Measurements from ENCODE around the gene NSUN2.

Gene NSUN2

GRCh38 chr5:6642655-6643054, 9.8 kb upstream of the NSUN2 start:
- DNase-seq, result no peak

- no peak for DNase-seq
Measured at GRCh38 chr5:6638236-6638635, 5.4 kb upstream of the NSUN2 start.

GRCh38 chr5:6637590-6637989, 4.7 kb upstream of the NSUN2 start:
- no peak for DNase-seq

- DNase-seq, result no peak
Measured at GRCh38 chr5:6637022-6637421, 4.2 kb upstream of the NSUN2 start.

- DNase-seq, result peak; percentile 72
Measured at GRCh38 chr5:6636293-6636692, 3.4 kb upstream of the NSUN2 start.

- DNase-seq, result no peak
Measured at GRCh38 chr5:6634788-6635430, 2.1 kb upstream of the NSUN2 start.

GRCh38 chr5:6634306-6634705, 1.5 kb upstream of the NSUN2 start:
- peak; percentile 36 for DNase-seq

GRCh38 chr5:6633469-6634245, 813 bp upstream of the NSUN2 start:
- peak; percentile 63 for DNase-seq

GRCh38 chr5:6632324-6632887, 438 bp downstream of the NSUN2 start:
- DNase-seq, result peak; percentile 70

GRCh38 chr5:6631441-6631840, 1.4 kb downstream of the NSUN2 start:
- no peak for DNase-seq

GRCh38 chr5:6626508-6626907, 6.3 kb downstream of the NSUN2 start:
- DNase-seq, result no peak

- DNase-seq, result no peak
Measured at GRCh38 chr5:6623941-6624340, 8.9 kb downstream of the NSUN2 start.

GRCh38 chr5:6623228-6623627, 9.6 kb downstream of the NSUN2 start:
- DNase-seq, result no peak

GRCh38 chr5:6616632-6617031, 16.2 kb downstream of the NSUN2 start:
- no peak for DNase-seq

GRCh38 chr5:6615034-6615815, 17.6 kb downstream of the NSUN2 start:
- DNase-seq, result no peak

- no peak for DNase-seq
Measured at GRCh38 chr5:6611334-6612256, 21.2 kb downstream of the NSUN2 start.

- no peak for DNase-seq
Measured at GRCh38 chr5:6608016-6608415, 24.8 kb downstream of the NSUN2 start.

- DNase-seq, result no peak
Measured at GRCh38 chr5:6607559-6607936, 25.3 kb downstream of the NSUN2 start.

- DNase-seq, result no peak
Measured at GRCh38 chr5:6606884-6607558, 25.8 kb downstream of the NSUN2 start.

- DNase-seq, result no peak
Measured at GRCh38 chr5:6604946-6605345, 27.9 kb downstream of the NSUN2 start.

- DNase-seq, result no peak
Measured at GRCh38 chr5:6604341-6604740, 28.5 kb downstream of the NSUN2 start.

- DNase-seq, result no peak
Measured at GRCh38 chr5:6603643-6604042, 29.2 kb downstream of the NSUN2 start.
